Measurements from ENCODE around the gene GPR6.

DNA sequence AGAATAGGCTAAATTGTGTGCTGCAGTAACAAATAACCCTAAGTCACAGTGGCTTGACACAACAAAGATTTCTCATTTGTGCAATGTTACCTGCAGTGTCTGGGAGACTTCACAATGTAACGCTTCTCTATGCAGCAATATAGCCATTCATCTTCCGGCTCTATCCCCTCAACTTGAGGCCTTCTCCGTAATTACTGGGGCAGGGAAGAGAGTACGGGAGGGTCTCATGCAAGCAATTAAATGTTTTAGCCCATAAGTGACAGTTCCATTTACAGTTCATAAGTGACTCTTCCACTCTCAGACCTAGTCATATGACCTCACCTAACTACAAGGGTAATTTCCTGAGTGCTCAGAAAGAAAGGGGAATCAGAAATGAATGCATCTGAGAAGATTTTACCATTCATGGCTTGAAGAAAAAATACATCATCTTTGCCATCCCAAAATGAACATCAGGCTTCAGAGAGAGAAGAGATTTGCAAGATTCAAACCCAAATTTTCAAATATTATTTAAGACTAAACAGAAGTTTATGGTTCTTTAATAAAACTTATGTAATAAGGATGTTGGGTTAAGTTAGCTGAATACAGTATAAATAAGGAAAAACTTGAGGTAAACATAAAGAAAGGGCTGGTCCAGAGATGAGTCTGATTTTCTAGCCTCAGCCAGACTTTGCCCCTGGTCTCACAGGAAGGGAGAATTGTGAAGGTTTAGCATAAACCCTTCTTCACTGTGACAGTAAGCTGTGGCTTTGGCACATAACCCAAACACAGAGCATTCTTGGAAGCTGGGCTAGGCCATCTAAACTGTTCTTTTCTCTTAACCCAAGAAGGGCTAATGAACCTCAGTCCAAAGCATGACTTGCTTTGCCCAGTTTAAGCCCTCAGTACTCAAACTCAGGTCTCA lies 13.3 kb downstream of the GPR6 start:
- TF ChIP-seq, protein P1, sequence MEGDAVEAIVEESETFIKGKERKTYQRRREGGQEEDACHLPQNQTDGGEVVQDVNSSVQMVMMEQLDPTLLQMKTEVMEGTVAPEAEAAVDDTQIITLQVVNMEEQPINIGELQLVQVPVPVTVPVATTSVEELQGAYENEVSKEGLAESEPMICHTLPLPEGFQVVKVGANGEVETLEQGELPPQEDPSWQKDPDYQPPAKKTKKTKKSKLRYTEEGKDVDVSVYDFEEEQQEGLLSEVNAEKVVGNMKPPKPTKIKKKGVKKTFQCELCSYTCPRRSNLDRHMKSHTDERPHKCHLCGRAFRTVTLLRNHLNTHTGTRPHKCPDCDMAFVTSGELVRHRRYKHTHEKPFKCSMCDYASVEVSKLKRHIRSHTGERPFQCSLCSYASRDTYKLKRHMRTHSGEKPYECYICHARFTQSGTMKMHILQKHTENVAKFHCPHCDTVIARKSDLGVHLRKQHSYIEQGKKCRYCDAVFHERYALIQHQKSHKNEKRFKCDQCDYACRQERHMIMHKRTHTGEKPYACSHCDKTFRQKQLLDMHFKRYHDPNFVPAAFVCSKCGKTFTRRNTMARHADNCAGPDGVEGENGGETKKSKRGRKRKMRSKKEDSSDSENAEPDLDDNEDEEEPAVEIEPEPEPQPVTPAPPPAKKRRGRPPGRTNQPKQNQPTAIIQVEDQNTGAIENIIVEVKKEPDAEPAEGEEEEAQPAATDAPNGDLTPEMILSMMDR (IDR thresholded peaks at IDR 0.05; ENCODE audit: low read length) = no peak
- TF ChIP-seq EZH2phosphoT487 (IDR thresholded peaks at IDR 0.05; ENCODE audit: low read length) = no peak
